Adrenal gland (tissue), 12 donors: ENCODE measurements around the gene OXSR1. TPM values are rescaled to one million over a fixed set of nuclear protein-coding genes. Genes with fewer than 3 reads are reported as not detected.

Source experiments
- DNase-seq, 7 donors: peaks; one replicate each; pipeline ENCODE4 v3.0.0-alpha.2; 2019 to 2020
- H3K27ac ChIP-seq, 5 donors: fragments of 200-600 bp; sonication (generic) in 4 of 5; 1 replicate in 3 of 5; 2 replicates in 2 of 5; pipeline versions ENCODE4 v1.5.1 to v1.8.0; 2016 to 2020; ENCODE audit warnings: mild to moderate bottlenecking in 1 of 5
- H3K27me3 ChIP-seq: fragments of 200-600 bp; 2 replicates; pipeline ENCODE4 v1.8.0; 2021
- H3K36me3 ChIP-seq, 2 donors: fragments of 200-600 bp; replicated peaks in 1 of 2; 1 replicate in 1 of 2; 2 replicates in 1 of 2; pipeline versions ENCODE4 v1.5.1 to v1.8.0; 2018 to 2022
- H3K4me1 ChIP-seq, 2 donors: fragments of 200-600 bp; replicated peaks in 1 of 2; 1 replicate in 1 of 2; 2 replicates in 1 of 2; pipeline versions ENCODE4 v1.5.1 to v1.8.0; 2018 to 2021
- H3K4me3 ChIP-seq, 4 donors: fragments of 200-600 bp; sonication (generic) in 3 of 4; one replicate each; pipeline ENCODE4 v1.5.1; 2016 to 2018
- H3K9me3 ChIP-seq, 3 donors: fragments of 200-600 bp; sonication (generic) in 1 of 3; replicated peaks in 1 of 3; 1 replicate in 2 of 3; 2 replicates in 1 of 3; pipeline versions ENCODE4 v1.5.1 to v1.8.0; 2016 to 2021
- CTCF ChIP-seq, 6 experiments: fragments of 450-650 bp in 4 of 6; fragments of 200-600 bp in 2 of 6; sonication (generic) in 1 of 6; IDR thresholded peaks; 1 replicate in 5 of 6; 2 replicates in 1 of 6; pipeline versions ENCODE4 v1.5.1 to v1.8.0; 2016 to 2021; ENCODE audit warnings: antibody characterized with exemption in 6 of 6, mild to moderate bottlenecking in 2 of 6, moderate library complexity in 1 of 6
- POLR2A ChIP-seq, 2 donors: fragments of 450-650 bp; IDR thresholded peaks; one replicate each; pipeline ENCODE4 v1.6.1; 2017; ENCODE audit warnings: antibody characterized with exemption in 2 of 2, mild to moderate bottlenecking in 2 of 2, moderate library complexity in 1 of 2
- WGBS, 4 donors: extraction: QIAGEN DNeasy Blood & Tissue Kit in 2 of 4; methylation state at CpG; one replicate each; pipeline versions ENCODE4 v1.1.5 to v1.1.7; 2013 to 2017; 5-methylcytosine and 5-hydroxymethylcytosine counted together
- intact Hi-C, 2 donors: fragments of 100-400 bp; cut with DNase I; formaldehyde crosslinking; loops; one replicate each; pipeline versions ENCODE4 v1.14.1 to v1.15.0; 2022 to 2023
- polyA plus RNA-seq, 3 donors: library from polyadenylated mRNA; stranded (reverse); fragments of 200-250 nt in 2 of 3; fragments of 350-450 nt in 1 of 3; fragmentation: Illumina TruSeq in 1 of 3; extraction: RNeasy Lipid Tissue Mini Kit (QIAGEN cat#74804) in 1 of 3; gene quantifications; one replicate each; pipeline ENCODE4 v1.2.3, GENCODE V29; 2013 to 2014
- total RNA-seq, 9 donors: library from RNA; depleted of rRNA in 4 of 9; stranded (reverse); fragments of >200 nt in 4 of 9; fragments of 120-200 nt in 1 of 9; fragmentation: NEBNext Ultra II Directional in 1 of 9; extraction: Animal tissue kit (Norgen Biotek cat#: 25700) in 1 of 9; gene quantifications; one replicate each; pipeline versions ENCODE4 v1.1.0 to v1.2.4, GENCODE V29; 2013 to 2023
- donor health status: healthy with polysubstance abuse.
- donor health status: Bipolar disorder and iron deficiency.
- donor health status: DM: yes; HTN: yes; CAD: no.
- donor health status: DM: no; HTN: no; CAD: no.
- donor health status: DM: no; HTN: no; CAD: no.
- donor health status: DM: yes; HTN: yes; CAD: no.

The OXSR1 gene
- total and polyA plus RNA-seq, 12 donors, result 14.8 to 47.5 (median 29.3) TPM

GRCh38 chr3:38266810-38267209 is 101.5 kb downstream of the OXSR1 start:
- DNase-seq, result no peak
- WGBS, 4 donors, result 88 to 100% (median 94%) methylated on average over 1 of the region's 1 CpG
- Histone ChIP-seq H3K27ac (no peak overlapping the region), H3K4me1 (peaks cover 4 to 8% of the 10 kb centered on the region in 2 donors), H3K4me3 (no peak overlapping the region), H3K36me3 (no peaks in the 10 kb centered on the region), H3K9me3 (no peaks in the 10 kb centered on the region), H3K27me3 (no peaks in the 10 kb centered on the region)
- intact Hi-C loops, result no loop called here
- TF ChIP-seq CTCF (IDR thresholded peaks at IDR 0.05) (no peak), POLR2A (IDR thresholded peaks at IDR 0.05) (no peak)

- Histone ChIP-seq H3K27ac (no peak overlapping the region), H3K9me3 (no peaks in the 10 kb centered on the region), H3K27me3 (no peaks in the 10 kb centered on the region), H3K4me1 (peaks cover 4 to 8% of the 10 kb centered on the region in 2 donors), H3K4me3 (no peak overlapping the region), H3K36me3 (no peaks in the 10 kb centered on the region)
- intact Hi-C loops, result no loop called here
- WGBS, 4 donors, result 66 to 81% (median 78%) methylated on average over 2 of the region's 2 CpGs
- TF ChIP-seq POLR2A (IDR thresholded peaks at IDR 0.05) (no peak), CTCF (IDR thresholded peaks at IDR 0.05) (no peak)
- DNase-seq, result no peak
Measured at GRCh38 chr3:38267662-38268061, 102.3 kb downstream of the OXSR1 start.

GRCh38 chr3:38268087-38268486 is 102.8 kb downstream of the OXSR1 start:
- WGBS, 4 donors, result 74 to 81% (median 75%) methylated on average over 5 of the region's 5 CpGs
- no peak for DNase-seq
- Histone ChIP-seq H3K4me1 (peaks cover 4 to 8% of the 10 kb centered on the region in 2 donors), H3K36me3 (no peaks in the 10 kb centered on the region), H3K4me3 (no peak overlapping the region), H3K27ac (no peak overlapping the region), H3K9me3 (no peaks in the 10 kb centered on the region), H3K27me3 (no peaks in the 10 kb centered on the region)
- TF ChIP-seq POLR2A (IDR thresholded peaks at IDR 0.05) (no peak), CTCF (IDR thresholded peaks at IDR 0.05) (no peak)
- intact Hi-C loops, result no loop called here

GRCh38 chr3:38268522-38268921 is 103.2 kb downstream of the OXSR1 start:
- Histone ChIP-seq H3K27ac (no peak overlapping the region), H3K27me3 (no peaks in the 10 kb centered on the region), H3K36me3 (no peaks in the 10 kb centered on the region), H3K4me3 (no peak overlapping the region), H3K9me3 (no peaks in the 10 kb centered on the region), H3K4me1 (peaks cover 4 to 8% of the 10 kb centered on the region in 2 donors)
- intact Hi-C loops, result no loop called here
- WGBS, 4 donors, result 75 to 83% (median 77%) methylated on average over 1 of the region's 1 CpG
- no peak for TF ChIP-seq CTCF (IDR thresholded peaks at IDR 0.05)
- DNase-seq, result no peak
